HL-60/S4 (cell line): Measurements from ENCODE around the gene GTPBP4.
"Not testable (repeated sequence)": the region's sequence is repeated elsewhere in the genome, so short reads cannot be mapped to it uniquely, and the experiment has no call there.

Experiments used
- in situ Hi-C: fragments of 300-500 bp; cut with MboI; formaldehyde crosslinking; loops from 2 replicates; pipeline ENCODE4 v1.14.3; 2022; ENCODE audit warnings: low sequenced_read_pairs

Gene GTPBP4

DNA sequence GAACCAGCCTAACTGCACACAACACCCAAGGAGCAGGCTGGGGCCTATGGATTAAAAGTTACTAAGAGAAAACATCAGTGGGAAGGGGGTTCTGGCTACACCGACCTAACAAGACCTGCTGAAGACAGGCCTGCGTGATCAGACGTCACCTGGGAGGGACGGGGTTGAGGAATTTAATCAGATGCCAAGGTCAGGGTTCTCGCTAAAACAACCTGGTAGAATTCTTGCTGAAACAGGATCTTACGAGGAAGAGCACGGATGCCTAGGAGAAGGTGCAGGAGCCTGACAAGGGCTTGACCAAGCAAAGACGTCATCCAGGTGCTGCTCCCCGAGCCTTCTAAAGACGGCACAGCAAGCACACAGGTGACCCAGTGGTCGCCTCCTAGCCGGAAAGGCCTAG, 35.9 kb downstream of the GTPBP4 start:
- in situ Hi-C loops: no loop called here

DNA sequence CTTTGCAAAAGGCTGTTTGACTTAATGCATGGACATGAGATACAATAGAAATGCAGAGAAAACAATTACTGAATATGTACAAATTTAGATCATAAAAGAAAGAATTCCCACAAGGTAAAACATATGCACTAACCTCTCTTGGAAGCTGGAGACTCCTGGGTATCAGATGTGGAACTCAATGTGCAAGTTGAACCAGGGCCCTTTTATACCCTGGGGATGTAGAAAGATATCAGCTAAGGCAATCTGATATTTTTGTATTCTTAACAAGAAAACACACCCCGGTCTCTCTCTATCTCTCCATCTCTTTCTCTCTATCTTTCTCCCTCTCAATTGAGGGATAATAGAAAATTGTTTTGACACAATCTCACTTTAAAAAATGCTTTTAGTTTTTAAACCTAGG, 37.4 kb downstream of the GTPBP4 start, which contains the start of gene IDI2:
IDI2 (minus strand) TSS at position 177 of the 400 bp plus-strand sequence. CDS start 1,136 bp downstream, outside the sequence.
- in situ Hi-C loops: no loop called here

DNA sequence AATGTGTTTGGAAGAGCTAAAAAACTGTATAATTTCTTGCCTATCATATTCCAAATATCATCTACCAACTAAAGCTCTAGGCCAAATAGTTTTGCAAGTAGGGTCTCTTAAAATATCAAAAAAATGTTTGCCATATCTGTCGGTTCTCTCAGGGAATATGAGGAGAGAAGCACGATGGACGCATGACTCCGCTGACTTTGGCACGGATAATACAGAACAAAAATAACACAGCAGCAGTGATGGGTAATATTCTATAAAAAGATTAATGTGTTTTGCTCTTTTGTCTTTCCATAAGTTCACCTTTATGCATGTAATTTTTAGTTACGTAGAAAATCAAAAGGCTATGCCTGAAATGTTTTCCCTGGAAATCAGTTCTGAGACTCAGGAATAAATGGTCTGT, 38.3 kb downstream of the GTPBP4 start:
- in situ Hi-C loops: no loop called here

DNA sequence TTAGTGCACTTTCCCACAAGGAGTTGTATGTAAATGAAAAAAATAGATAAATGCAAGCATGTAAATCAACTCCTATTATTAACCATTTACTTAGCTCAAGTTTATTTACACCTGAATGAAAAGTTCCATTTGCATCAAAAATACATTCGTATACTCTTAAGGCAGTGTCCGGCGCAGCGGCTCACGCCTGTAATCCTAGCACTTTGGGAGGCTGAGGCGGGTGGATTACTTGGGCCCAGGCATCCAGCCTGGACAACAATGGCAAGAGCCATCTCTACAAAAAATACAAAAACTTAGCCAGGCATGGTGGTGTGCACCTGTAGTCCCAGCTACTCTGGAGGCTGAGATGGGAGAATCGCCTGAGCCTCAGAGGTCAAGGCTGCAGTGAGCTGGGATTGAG, 41.6 kb downstream of the GTPBP4 start:
- in situ Hi-C loops: no loop called here

DNA sequence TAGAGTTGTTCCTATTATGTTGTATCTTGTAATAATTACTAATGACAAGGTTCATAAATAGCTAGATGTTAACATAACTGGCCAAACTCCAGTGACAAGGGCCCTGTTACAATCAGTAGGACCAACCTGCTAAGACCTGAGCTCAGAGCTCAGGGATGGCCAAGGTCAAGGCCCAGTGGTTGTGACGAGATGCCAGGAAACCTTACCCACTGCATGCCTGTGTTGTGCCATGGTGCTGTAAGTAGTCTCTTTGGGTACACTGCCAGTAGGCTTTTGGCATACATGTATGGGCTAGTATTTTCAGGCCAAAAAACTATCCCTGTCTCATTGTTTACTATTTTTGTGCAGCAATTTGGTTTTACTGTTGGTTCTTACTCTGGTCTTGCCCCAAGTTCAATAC, 45.4 kb downstream of the GTPBP4 start:
- in situ Hi-C loops: no loop called here

DNA sequence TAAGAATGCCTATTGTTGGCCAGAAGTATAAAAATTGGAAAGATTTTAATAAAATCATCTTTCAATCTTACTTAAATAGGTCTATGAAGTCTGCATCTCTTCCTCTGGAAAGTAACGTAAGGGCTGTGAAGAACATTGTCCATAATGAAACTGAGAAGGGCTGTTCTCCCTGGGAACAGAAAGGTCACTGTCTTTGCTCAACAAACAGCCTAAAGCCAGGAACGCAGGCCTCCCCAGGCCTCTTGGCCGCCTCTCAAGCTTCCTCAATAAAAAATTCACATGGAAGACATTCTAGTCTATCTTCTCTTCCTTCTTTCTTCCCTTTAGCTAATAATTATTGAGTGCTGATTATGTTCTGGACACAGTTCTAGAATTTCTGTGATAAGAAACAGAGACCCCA, 46.5 kb downstream of the GTPBP4 start:
- in situ Hi-C loops: no loop called here

DNA sequence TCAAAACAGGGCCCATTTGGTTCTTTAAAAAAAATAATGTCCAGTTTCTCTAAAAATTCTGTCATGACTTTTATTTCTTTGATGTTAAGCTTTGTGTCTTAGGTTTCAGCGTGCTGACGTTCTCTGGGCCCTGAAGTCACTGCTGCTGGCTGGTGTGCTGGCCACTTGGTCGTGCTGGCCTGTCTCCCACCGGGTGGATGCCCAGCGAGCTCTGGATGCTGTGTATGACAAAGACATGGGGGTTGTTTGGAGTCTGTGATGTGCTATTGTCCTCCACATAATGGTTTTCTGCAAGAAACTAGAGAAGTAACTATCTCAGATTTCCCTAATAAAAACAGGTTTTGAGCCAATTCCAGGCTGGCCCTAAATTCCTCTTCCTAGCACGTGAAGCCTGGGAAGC, 47.0 kb downstream of the GTPBP4 start:
- in situ Hi-C loops: no loop called here

DNA sequence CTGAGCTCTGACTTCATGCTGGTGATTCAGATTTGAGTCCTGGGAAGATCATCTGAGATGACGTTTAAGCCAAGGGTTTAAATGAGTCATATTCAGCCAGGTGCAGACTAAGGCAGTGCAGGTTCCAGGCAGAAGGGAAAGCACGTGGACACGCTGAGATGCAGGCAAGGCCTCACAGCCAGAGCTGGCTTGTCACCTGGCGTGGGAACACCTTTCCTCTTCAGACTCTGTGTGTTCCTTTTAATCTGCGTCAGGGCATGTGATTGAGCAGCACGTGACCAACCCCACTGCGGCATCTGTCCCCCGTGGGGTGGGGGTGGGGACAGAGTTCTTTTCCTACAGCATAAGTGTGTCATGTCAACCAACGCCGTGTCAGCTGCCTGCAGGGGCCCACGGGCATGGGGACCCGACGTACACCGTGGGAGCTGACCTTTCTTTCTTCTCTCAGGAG, 48.1 kb downstream of the GTPBP4 start:
- in situ Hi-C loops: no loop called here

DNA sequence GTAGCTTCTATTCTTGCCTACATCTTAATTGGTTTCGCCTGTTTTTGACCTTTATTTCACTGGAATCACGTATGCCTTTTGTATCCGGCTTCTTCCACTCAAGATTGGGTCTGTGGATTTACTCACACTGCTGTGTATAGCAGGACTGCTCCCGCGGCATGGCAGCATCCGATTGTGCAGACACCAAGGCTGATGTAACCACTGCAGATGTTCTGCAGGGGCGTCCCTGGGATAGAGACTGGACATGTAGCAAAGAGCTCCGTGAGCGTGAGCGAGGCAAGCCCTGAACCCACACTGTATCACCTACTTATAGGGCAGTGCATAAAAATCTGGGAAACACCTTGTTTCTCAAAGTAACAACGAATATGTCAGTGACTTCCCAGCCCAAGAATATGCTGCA, 48.9 kb downstream of the GTPBP4 start:
- in situ Hi-C loops: no loop called here

DNA sequence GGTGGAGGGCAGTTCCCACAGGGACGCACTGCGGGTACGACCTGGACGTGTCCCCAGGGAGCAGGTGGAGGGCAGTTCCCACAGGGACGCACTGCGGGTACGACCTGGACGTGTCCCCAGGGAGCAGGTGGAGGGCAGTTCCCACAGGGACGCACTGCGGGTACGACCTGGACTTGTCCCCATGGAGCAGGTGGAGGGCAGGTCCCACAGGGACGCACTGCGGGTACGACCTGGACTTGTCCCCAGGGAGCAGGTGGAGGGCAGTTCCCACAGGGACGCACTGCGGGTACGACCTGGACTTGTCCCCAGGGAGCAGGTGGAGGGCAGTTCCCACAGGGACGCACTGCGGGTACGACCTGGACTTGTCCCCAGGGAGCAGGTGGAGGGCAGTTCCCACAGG, 50.5 kb downstream of the GTPBP4 start:
- in situ Hi-C loops: not testable (repeated sequence)

DNA sequence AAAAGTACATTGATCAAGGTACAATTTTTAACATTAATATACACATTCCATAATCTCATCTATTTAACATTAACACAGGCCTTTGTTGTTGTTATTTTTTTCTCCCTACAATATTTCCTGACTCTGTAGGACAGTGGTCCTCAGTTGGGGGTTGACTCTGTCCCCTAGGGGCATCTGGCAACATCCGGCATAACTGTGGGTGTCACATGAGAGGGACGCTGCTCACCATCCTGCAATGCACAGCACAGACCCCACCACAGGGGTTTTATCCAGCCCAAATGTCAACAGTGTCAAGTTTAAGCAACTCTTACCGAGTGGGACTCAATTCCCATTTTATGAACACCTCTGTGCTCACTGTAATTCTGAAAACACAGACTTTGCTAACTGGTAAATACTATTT, 51.9 kb downstream of the GTPBP4 start:
- in situ Hi-C loops: no loop called here

DNA sequence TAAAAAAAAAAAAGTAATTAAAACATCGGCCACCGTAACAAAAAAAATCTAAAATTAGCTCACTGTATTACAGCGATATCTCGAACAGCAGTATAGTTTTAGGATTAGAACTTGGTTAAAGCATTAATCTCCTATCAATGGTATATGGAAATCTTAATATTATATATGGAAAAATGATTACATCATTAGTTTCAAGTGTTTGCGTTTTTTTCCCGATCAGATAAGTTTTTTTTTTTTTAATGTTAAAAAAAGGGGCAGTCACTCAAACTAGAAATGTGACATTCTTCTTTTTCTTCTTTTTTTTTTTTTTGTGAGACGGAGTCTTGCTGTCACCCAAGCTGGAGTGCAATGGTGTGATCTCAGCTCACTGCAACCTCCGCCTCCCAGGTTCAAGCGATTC, 53.3 kb downstream of the GTPBP4 start:
- in situ Hi-C loops: no loop called here

DNA sequence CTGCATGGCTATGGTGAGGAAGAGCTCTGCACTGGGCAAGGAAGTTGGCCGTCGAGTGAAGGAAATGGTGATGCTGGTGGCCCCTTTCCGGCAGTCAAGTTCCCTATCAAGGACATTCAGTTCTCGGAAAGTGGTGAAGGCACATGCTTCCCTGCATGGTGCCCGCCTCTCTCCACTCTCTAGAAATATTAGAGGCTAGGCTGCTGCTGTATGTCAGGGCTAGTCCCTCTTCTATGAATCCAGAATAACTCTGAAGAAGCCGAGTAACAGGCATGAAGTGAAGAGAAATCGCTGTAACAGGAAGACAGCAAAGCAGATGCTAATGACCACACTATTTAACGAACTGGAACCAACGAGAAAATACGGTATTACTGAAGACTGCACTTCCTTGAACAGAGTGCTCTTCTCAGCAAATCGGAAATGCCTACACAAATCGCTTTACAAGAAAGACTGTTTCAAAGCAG, 55.3 kb downstream of the GTPBP4 start:
- in situ Hi-C loops: no loop called here

DNA sequence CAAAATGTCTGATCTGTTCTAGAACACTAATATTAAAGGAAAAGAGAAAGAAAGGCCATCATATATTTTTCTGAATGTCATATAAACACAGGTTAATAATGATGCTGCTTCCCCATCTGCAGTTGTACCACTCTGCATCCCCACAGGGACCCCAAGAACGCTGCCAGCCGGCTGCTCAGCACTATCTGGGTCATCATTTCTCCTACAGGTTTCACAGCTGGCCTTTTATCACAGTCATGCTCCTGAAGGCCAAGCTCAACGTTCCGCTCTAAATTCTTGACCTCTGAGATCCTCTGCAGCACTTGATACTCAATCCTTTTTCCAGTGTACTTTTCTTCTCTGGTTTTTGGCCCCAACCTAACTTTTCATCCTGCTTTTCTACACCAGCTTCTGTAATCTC, 55.9 kb downstream of the GTPBP4 start:
- in situ Hi-C loops: no loop called here

DNA sequence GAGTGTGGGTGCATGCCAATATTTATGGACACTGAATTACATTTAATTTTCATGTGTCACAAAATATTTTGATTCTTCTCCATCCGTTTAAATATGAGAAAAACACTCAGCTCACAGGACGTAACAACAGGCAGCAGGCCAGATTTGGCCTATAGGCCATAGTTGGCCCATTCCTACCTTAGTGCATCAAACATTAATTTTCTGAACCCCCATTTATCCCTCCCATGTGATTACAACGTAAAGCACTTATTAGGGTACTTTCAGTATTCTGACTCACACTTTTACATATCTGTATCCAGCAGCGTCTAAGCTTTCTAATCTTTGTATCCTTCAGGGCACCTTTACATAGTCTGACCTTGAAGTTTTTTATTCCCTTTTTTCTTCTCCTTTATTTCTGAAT, 56.7 kb downstream of the GTPBP4 start:
- in situ Hi-C loops: no loop called here

DNA sequence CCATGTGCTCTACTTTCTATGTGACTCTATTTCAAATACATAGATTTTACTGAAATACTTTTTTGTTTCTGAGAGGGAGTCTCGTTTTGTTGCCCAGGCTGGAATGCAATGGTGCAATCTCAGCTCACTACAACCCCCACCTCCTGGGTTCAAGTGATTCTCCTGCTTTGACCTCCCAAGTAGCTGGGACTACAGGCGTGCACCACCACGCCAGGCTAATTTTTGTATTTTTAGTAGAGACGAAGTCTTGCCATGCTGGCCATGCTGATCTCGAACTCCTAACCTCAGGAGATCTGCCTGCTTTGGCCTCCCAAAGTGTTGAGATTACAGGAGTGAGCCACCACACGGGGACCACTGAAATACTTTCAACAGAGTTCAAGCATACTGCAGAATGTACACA, 57.2 kb downstream of the GTPBP4 start:
- in situ Hi-C loops: no loop called here

DNA sequence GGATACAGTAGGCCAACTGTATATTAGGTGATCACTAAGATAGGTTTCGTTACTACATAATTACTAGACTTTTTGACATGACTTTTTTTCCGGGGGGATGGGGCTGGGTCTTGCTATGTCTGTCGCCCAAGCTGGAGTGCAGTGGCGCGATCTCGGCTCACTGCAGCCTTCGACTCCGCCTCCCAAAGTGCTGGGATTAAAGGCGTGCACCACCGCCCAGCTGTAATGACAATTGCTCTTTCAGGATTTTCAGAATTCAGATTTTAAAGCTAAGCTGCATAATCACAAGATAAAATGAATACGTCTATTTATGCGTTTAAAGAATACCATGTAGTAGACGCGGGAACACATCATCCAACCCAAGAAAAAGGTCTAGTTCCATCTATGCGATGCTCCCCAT, 59.7 kb downstream of the GTPBP4 start:
- in situ Hi-C loops: no loop called here

DNA sequence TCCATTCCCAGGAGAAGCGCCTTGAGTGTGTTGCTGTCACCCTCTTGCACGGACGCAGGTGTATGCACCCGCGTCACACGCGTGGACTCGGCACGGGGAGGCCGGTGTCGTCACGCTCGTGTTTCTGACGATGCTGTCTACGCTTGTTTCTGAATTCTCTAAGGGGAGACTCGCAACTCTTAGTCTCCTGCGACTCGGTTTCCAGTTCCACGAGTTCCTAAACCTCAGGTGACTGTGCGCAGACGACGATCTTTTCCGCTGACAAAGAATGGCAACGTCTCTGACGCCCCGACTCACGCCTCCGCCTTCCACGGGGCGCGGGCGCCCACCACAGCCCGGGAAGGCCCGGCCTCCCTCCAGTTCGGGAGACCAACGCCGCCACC, 60.1 kb downstream of the GTPBP4 start:
- in situ Hi-C loops: no loop called here

DNA sequence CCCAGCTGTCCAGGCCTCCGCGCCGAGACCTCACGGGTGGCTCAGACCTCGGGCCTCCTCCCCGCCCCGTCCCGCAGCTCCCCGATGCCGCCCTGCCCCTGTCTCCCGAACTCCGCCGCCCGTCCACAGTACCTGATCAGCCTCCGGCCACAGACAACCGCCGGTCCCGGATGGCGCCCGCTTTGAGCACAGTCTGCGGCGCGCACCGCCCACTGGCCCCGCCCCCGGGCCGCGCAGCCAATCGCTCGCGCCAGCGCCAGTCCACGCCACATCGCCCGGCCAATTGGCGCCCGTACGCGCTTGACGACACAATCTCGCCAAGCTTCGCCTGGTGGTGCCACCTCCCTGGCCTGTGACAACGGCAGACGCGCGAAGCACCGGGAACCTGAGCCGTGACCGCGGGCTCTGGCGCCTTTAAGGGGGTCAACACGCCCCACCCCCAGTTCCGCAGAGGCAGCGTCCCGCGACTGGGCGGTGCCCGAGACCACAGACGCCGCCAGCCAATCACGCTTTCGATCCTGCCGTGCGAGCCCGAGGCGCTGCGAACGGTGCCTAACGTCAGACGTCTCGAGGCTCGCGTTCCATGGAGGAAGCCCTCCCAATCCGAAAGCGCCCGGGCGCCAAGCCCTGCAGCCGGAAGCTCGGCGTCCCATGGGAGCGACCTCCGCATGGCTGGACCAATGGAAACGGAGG, 60.6 kb downstream of the GTPBP4 start, which contains the start of gene IDI1:
IDI1 (minus strand) TSS at position 388 of the 693 bp plus-strand sequence; CDS start at position 272, 116 bp downstream.
- in situ Hi-C loops: no loop called here

DNA sequence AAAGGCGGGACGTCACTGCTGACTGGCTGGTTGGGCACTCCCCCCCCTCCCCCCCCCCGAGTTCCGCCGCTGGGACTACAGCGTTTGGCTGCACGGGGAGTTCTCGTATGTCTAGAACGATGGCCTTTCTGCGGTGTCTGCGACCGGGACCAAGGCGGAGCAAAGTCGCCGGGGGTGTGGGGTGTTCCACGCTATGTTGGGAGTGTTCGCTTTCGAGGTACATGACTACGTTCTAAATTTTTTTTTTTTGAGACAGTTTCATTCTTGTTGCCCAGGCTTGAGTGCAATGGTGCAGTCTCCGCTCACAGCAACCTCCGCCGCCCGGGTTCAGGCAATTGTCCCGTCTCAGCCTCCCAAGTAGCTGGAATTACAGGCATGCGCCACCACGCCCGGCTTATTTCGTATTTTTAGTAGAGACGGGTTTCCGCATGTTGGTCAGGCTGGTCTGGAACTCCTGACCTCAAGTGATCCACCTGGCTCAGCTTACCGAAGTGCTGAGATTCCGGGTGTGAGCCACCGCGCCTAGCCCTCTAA, 61.3 kb downstream of the GTPBP4 start:
- in situ Hi-C loops: no loop called here

DNA sequence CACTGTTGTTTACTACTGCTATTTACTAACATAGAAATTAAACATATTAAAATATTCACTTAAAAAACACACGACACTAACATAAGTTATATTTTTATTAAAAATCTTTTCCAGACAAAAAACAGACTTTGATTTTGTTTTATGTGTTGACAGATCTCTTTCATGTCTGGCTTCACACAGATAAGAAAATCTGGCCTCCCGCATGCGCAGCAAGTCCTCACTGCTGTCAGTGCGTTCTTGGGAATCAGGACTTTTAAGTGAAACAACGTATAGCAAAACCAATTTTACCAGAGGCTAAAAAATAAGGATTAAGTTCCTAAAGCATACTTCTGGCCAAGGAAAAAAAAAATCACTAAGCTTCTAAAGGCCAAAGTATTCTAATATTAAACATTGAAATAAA, 61.9 kb downstream of the GTPBP4 start:
- in situ Hi-C loops: no loop called here

DNA sequence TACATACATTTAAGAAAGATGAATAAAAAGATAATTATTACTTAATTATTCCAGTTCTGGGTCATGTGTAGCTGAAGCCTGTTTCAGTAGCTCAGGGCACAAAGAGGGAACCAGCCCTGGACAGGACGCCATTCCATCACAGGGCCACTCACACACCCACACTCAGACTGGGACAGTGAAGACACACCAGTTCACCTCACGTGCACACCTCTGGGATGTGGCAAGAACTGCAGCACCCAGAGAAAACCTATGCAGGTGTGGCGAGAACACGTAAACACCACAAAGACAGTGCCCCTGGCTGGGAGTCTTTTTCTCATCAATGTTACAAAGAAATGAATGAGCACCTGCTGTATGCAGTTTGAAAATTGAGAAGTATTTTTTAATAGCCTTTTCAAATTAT, 62.3 kb downstream of the GTPBP4 start:
- in situ Hi-C loops: no loop called here

DNA sequence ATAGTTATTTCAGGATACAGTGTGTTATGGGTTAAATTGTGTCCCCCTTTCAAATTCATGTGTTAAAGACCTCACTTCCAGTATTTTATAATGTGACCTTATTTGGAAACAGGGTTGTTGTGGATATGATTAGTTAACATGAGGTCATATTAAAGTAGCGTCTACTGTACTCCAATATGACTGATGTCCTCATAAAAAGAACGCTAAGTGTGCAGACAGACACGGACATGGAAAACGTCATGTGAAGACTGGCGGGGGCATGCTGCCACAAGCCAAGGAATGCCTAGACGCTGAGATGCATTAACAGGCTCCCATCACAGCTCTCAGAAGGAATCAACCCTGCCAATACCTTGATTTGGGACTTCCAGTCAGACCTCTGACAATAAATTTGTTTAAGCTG, 66.5 kb downstream of the GTPBP4 start:
- in situ Hi-C loops: no loop called here
